Body of pancreas (tissue), 4 donors: ENCODE results near the gene SLC26A9.

Experiments
- CTCF ChIP-seq, 7 experiments: fragments of 450-650 bp in 4 of 7; fragments of 200-600 bp in 3 of 7; sonication (generic) in 3 of 7; IDR thresholded peaks; one replicate each; pipeline ENCODE4 v1.5.1; 2016 to 2019; ENCODE audit warnings: antibody characterized with exemption in 7 of 7
- POLR2A ChIP-seq, 3 donors: fragments of 450-650 bp; IDR thresholded peaks; one replicate each; pipeline ENCODE4 v1.6.1; 2016; ENCODE audit warnings: antibody characterized with exemption in 3 of 3, mild to moderate bottlenecking in 2 of 3

DNA sequence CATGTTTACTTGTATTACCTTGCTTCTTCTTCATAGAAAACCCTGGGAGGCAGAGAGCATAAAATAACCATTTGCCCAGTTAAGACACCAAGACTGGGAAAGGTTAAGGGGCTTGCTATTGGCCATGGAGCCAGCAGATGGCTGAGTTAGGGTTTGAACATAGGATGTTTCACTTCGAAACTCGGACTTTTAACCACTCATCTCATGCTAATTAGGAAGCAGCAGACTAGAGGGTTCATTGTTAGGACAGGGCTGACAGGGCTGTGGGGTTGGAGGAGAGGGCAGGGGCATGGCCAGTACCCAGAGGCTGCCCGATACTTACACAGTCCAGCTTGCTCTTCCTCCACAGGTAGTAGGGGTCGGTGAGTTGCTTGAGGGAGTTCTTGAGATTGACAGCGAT, 17.0 kb downstream of the SLC26A9 start:
- no peak for TF ChIP-seq CTCF (IDR thresholded peaks at IDR 0.05)
- no peak for TF ChIP-seq POLR2A (IDR thresholded peaks at IDR 0.05)
